DMS53 (cell line): ENCODE data around the gene CC2D2A.
A peak's percentile ranks its signal among the peaks of the same experiment; 100 is the strongest.

Experiments
- DNase-seq: peaks from one replicate; lab custom pipeline; 2025; lab: John Stamatoyannopoulos, UW

CC2D2A gene

DNA sequence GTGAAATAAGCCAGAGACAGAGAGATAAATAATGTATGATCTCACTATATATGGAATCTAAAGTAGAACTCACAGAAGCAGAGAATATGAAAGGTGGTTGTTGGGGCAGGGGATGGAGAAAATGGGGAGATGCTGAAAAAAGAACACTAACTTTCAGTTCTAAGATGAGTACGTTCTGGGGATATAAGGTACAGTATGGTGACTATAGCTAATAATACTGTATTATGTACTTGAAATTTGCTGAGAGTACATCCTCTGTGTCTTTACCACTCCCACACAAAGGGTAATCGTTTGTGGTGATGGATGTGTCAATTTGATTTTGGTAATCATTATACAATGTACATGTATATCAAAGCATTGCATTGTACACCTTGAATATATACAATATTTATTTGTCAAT, 178.9 kb downstream of the CC2D2A start:
- DNase-seq = no peak

DNA sequence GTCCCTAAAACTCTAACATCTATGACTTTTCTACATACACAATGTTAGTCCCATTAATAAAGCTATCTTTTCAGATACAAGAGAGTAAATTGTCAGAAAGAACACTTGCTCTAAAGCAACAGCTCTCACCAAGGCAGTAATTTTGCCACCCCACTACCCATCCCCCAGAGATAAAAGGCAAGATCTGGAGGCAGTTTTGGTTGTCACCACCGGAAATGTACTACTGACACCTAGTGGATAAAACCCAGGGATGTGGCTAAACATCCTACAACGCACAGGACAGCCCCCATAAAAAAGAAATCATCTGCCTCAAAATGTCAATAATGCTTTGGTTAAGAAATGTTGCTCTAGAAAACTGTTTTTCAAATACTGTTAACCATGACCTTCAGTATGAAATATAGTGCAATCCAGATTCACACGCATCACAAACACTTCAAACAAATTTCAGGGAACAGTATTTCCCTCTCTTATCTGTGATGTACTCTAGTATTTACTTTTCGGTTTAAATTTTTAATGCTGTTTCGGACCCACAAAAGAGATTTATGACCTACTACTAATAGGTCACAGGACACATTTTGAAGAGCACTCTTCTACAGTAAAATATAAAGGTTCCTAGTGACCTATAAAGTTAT, 180.3 kb downstream of the CC2D2A start:
- DNase-seq = peak; percentile 87
